ENCODE measurements around the gene ANKS1B.

- no peak for TF ChIP-seq CTCF (IDR thresholded peaks at IDR 0.05)
- no peak for TF ChIP-seq POLR2A (IDR thresholded peaks at IDR 0.05)
Measured at GRCh38 chr12:99389751-99390150, 595.0 kb downstream of the ANKS1B start.

Data from thyroid gland (tissue), 4 donors.